ENCODE data around the gene POLRMT. TPM values are rescaled to one million over a fixed set of nuclear protein-coding genes. Genes with fewer than 3 reads are reported as not detected.

Gene POLRMT
- total and polyA plus RNA-seq, 11 donors = 32.0 to 78.0 (median 41.5) TPM

DNA sequence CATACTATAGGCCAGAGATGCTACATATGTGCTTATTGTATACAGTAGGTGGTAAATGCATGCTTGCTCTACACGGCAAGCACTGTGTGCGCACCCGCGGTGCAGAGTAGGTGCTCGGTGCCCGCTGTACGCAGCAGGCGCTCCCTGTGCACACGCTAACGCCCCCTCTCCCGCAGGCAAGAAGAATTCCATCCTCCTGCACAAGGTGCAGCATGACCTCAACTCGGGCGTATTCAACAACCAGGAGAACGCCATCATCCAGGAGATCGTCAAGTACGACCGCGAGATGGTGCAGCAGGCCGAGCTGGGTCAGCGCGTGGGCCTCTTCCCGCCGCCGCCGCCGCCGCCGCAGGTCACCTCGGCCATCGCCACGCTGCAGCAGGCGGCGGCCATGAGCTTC, 17.7 kb downstream of the POLRMT start:
- ATAC-seq = no peak
- H3K4me3 ChIP-seq = no peak overlapping the region

DNA sequence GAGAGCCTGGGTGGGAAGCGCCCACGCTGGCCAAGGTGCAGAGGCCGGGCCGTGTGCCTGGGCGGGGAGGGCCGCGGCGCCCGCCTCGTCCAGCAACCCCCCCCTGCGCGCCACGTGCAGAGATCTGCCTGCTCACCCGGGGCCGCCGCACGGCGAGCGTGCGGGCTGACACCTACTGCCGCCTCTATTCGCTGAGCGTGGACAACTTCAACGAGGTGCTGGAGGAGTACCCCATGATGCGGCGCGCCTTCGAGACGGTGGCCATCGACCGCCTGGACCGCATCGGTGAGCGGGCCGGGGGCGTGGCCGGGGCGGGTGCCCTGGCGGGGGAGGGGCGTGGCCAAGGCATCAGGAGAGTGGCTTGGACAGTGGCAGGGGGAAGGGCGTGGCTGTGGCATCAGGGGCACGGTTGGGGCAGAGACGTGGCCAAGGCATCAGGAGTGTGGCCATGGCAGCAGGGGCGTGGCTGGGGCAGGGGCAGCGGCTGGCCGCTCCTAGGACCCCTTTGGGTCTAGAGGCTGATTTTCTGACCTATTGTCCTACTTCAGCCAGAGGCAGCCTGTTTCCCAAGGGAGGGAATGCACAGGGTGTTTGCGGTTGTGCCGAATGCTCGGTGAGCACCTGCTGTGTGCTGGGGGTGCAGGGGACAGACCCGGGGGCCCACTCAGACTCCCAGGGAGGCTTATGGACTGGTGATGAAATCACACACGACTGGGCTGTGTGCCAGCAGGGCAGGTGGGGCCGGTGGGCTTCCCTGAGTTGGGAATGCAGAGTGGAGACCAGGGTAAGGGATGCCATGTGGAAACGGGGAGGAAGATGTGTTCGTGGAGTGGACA, 19.4 kb downstream of the POLRMT start:
- Histone ChIP-seq H3K4me3 (no peak overlapping the region), H3K4me1 (peaks cover 0 to 27% (median 13%) of the 10 kb centered on the region in 12 donors), H3K27me3 (peaks cover 0 to 3% (median 0%) of the 10 kb centered on the region in 9 donors), H3K36me3 (peaks cover 0 to 22% (median 11%) of the 10 kb centered on the region in 9 donors), H3K9me3 (no peaks in the 10 kb centered on the region), H3K27ac (no peak overlapping the region)
- TF ChIP-seq, protein P1, sequence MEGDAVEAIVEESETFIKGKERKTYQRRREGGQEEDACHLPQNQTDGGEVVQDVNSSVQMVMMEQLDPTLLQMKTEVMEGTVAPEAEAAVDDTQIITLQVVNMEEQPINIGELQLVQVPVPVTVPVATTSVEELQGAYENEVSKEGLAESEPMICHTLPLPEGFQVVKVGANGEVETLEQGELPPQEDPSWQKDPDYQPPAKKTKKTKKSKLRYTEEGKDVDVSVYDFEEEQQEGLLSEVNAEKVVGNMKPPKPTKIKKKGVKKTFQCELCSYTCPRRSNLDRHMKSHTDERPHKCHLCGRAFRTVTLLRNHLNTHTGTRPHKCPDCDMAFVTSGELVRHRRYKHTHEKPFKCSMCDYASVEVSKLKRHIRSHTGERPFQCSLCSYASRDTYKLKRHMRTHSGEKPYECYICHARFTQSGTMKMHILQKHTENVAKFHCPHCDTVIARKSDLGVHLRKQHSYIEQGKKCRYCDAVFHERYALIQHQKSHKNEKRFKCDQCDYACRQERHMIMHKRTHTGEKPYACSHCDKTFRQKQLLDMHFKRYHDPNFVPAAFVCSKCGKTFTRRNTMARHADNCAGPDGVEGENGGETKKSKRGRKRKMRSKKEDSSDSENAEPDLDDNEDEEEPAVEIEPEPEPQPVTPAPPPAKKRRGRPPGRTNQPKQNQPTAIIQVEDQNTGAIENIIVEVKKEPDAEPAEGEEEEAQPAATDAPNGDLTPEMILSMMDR (IDR thresholded peaks at IDR 0.05) = no peak
- TF ChIP-seq POLR2A (IDR thresholded peaks at IDR 0.05) = no peak
- DNase-seq = no peak
- intact Hi-C loops (cut with DNase I) = no loop called here
- no peak for ATAC-seq
- 70 to 81% (median 77%) methylated on average over 20 to 54 of the region's 54 CpGs for WGBS, 4 donors

More for the DNA sequence above, 17.7 kb downstream of the POLRMT start:
- Histone ChIP-seq H3K27ac (no peak overlapping the region), H3K4me1 (peaks cover 0 to 12% (median 6%) of the 10 kb centered on the region in 12 donors), H3K27me3 (peaks cover 0 to 3% (median 0%) of the 10 kb centered on the region in 9 donors), H3K9me3 (no peaks in the 10 kb centered on the region), H3K36me3 (peaks cover 0 to 39% (median 25%) of the 10 kb centered on the region in 9 donors)
- 28 to 65% (median 37%) methylated on average over 13 to 33 of the region's 33 CpGs for WGBS, 4 donors
- intact Hi-C loops (cut with DNase I) = no loop called here
- TF ChIP-seq, protein P1 (IDR thresholded peaks at IDR 0.05) = peak in 3 of 12 donors; percentile 6 to 19 (median 17)
- TF ChIP-seq POLR2A (IDR thresholded peaks at IDR 0.05) = no peak
- DNase-seq = no peak

DNA sequence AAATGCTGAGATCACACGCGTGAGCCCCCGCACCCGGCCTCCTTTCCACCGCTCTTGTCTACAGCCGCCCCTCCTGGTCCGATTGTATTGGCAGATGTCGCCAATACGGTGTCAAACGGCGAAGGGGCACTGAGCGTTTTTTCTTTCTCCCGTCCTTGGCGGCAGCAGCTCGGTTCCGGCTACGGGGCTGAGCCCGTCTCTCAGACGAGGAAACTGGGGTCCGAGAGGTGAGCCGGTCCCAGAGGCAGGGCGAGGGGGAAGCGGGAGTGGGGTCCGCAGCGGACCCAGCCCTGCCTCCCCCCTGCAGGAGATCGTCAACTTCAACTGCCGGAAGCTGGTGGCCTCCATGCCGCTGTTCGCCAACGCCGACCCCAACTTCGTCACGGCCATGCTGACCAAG, 20.4 kb downstream of the POLRMT start:
- no peak for DNase-seq

DNA sequence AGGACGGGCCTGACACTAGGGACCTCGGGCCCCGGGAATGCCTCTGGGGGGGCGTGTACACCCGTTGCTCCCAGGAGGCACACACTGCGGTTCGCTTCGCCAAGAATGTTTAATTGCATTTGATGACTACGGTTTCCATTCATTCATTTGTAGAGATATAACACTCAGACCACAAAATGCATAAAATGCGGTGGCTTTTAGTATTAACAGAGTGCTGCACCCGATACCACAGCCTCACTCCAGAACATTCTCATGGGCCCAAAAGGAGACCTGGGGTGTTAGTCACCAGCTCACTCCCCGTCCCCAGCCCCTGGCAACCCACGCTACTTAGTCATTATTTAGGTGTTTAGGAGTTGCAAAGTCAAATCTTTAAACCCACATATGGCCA, 21.9 kb downstream of the POLRMT start:
- H3K4me3 ChIP-seq = peak overlapping the region in 2 of 12 donors; percentile 31 to 53
- ATAC-seq (no peak), DNase-seq (no peak)
- H3K9me3 ChIP-seq = no peaks in the 10 kb centered on the region
- H3K27me3 ChIP-seq = peaks cover 0 to 3% (median 0%) of the 10 kb centered on the region in 9 donors
- H3K27ac ChIP-seq = peak overlapping the region in 8 of 12 donors; percentile 11 to 81 (median 56)
- no peak for TF ChIP-seq POLR2A (IDR thresholded peaks at IDR 0.05)
- TF ChIP-seq, protein P1 (IDR thresholded peaks at IDR 0.05) = no peak
- WGBS, 4 donors = 56 to 70% (median 60%) methylated on average over 12 to 13 of the region's 13 CpGs
- no peaks in the 10 kb centered on the region for H3K36me3 ChIP-seq
- H3K4me1 ChIP-seq = peaks cover 0 to 33% (median 13%) of the 10 kb centered on the region in 12 donors
- intact Hi-C loops (cut with DNase I) = no loop called here

More for the DNA sequence above, 20.4 kb downstream of the POLRMT start:
- Histone ChIP-seq H3K27me3 (peaks cover 0 to 3% (median 0%) of the 10 kb centered on the region in 9 donors), H3K4me3 (no peak overlapping the region), H3K36me3 (peaks cover 0 to 12% (median under 1%) of the 10 kb centered on the region in 9 donors), H3K4me1 (peaks cover 0 to 33% (median 13%) of the 10 kb centered on the region in 12 donors), H3K9me3 (no peaks in the 10 kb centered on the region), H3K27ac (no peak overlapping the region)
- intact Hi-C loops (cut with DNase I) = no loop called here
- WGBS, 4 donors = 77 to 91% (median 83%) methylated on average over 33 of the region's 33 CpGs
- TF ChIP-seq, protein P1 (IDR thresholded peaks at IDR 0.05) = no peak
- no peak for TF ChIP-seq POLR2A (IDR thresholded peaks at IDR 0.05)
- no peak for ATAC-seq

Measured in heart left ventricle (tissue), 16 donors.